ENCODE results near the gene NSMCE4A. TPM values are rescaled to one million over a fixed set of nuclear protein-coding genes. Genes with fewer than 3 reads are reported as not detected.

Gene NSMCE4A
- total and polyA plus RNA-seq, 9 of the 15 experiments (the other 6 are each of a cell fraction or from before 2014, with no cell fraction given), result 8.4 to 88.5 (median 46.4) TPM

DNA sequence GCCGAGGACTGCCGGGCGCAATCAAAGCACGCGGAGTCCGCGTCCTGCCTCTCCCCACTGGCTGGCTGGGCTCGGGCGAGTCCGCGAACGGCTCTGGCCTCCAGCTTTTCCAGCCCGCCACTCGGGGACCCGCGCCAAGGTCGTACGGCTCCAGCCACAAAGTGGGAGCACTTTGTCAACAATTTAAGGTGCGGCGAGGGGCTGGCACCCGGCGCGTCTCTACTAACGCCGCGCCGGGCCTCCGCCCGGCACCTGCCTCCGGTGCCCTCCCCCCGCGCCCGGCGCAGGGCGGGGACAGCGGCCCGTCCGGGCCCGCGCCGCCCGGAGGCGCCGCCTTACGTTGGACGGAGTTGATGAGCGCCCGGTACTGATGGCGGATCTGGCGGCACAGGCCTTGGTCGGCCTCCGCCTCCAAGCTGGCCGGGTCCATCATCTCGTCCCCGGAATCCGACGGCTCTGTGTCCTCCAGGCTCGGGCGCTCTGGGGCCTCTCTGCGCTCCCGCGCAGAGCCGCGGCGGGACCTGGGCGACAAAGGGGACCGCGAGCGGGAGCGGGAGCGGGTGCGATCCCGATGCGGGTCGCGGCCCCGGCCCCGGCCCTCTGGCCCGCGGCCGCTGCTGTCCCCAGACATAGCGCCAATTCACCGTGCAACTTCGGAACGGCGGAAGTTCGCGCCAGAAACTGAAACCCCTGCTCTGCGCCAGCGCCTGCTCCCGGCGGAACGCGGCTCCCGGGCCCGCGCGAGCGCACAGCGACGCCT is at the start of gene NSMCE4A (continued):
- TF ChIP-seq, protein P1, sequence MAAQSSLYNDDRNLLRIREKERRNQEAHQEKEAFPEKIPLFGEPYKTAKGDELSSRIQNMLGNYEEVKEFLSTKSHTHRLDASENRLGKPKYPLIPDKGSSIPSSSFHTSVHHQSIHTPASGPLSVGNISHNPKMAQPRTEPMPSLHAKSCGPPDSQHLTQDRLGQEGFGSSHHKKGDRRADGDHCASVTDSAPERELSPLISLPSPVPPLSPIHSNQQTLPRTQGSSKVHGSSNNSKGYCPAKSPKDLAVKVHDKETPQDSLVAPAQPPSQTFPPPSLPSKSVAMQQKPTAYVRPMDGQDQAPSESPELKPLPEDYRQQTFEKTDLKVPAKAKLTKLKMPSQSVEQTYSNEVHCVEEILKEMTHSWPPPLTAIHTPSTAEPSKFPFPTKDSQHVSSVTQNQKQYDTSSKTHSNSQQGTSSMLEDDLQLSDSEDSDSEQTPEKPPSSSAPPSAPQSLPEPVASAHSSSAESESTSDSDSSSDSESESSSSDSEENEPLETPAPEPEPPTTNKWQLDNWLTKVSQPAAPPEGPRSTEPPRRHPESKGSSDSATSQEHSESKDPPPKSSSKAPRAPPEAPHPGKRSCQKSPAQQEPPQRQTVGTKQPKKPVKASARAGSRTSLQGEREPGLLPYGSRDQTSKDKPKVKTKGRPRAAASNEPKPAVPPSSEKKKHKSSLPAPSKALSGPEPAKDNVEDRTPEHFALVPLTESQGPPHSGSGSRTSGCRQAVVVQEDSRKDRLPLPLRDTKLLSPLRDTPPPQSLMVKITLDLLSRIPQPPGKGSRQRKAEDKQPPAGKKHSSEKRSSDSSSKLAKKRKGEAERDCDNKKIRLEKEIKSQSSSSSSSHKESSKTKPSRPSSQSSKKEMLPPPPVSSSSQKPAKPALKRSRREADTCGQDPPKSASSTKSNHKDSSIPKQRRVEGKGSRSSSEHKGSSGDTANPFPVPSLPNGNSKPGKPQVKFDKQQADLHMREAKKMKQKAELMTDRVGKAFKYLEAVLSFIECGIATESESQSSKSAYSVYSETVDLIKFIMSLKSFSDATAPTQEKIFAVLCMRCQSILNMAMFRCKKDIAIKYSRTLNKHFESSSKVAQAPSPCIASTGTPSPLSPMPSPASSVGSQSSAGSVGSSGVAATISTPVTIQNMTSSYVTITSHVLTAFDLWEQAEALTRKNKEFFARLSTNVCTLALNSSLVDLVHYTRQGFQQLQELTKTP (IDR thresholded peaks at IDR 0.05; ENCODE audit: low read depth in 1 of 2, partially characterized antibody in 2 of 2), result no peak
- TF ChIP-seq, protein P2, sequence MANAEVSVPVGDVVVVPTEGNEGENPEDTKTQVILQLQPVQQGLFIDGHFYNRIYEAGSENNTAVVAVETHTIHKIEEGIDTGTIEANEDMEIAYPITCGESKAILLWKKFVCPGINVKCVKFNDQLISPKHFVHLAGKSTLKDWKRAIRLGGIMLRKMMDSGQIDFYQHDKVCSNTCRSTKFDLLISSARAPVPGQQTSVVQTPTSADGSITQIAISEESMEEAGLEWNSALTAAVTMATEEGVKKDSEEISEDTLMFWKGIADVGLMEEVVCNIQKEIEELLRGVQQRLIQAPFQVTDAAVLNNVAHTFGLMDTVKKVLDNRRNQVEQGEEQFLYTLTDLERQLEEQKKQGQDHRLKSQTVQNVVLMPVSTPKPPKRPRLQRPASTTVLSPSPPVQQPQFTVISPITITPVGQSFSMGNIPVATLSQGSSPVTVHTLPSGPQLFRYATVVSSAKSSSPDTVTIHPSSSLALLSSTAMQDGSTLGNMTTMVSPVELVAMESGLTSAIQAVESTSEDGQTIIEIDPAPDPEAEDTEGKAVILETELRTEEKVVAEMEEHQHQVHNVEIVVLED (CRISPR knock-in tag; IDR thresholded peaks at IDR 0.05), result peak; percentile 68
- TF ChIP-seq ZNF324 (CRISPR knock-in tag; IDR thresholded peaks at IDR 0.05), result no peak
- no peak for TF ChIP-seq RBM14 (IDR thresholded peaks at IDR 0.05; ENCODE audit: borderline replicate concordance, insufficient read depth, low read depth, low read length)
- TF ChIP-seq TRIM28 (IDR thresholded peaks at IDR 0.05), result no peak
- TF ChIP-seq DIDO1 (tag; IDR thresholded peaks at IDR 0.05; ENCODE audit: low read depth), result no peak
- TF ChIP-seq FOSL1 (tag; conservative IDR thresholded peaks at IDR 0.05), result peak; percentile 42; the same call in 1 of the 2 replicates
- TF ChIP-seq NUFIP1 (IDR thresholded peaks at IDR 0.05; ENCODE audit: partially characterized antibody), result no peak
- TF ChIP-seq ZNF445 (CRISPR knock-in tag; IDR thresholded peaks at IDR 0.05; ENCODE audit: low read depth), result no peak
- TF ChIP-seq DMBX1 (CRISPR knock-in tag; IDR thresholded peaks at IDR 0.05; ENCODE audit: borderline replicate concordance), result no peak
- no peak for TF ChIP-seq ZNF24 (IDR thresholded peaks at IDR 0.05)
- TF ChIP-seq, protein P3, sequence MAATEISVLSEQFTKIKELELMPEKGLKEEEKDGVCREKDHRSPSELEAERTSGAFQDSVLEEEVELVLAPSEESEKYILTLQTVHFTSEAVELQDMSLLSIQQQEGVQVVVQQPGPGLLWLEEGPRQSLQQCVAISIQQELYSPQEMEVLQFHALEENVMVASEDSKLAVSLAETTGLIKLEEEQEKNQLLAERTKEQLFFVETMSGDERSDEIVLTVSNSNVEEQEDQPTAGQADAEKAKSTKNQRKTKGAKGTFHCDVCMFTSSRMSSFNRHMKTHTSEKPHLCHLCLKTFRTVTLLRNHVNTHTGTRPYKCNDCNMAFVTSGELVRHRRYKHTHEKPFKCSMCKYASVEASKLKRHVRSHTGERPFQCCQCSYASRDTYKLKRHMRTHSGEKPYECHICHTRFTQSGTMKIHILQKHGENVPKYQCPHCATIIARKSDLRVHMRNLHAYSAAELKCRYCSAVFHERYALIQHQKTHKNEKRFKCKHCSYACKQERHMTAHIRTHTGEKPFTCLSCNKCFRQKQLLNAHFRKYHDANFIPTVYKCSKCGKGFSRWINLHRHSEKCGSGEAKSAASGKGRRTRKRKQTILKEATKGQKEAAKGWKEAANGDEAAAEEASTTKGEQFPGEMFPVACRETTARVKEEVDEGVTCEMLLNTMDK (IDR thresholded peaks at IDR 0.05; ENCODE audit: borderline replicate concordance, insufficient read depth, low read depth, low read length, poor library complexity, severe bottlenecking), result peak; percentile 91
- TF ChIP-seq CSDE1 (IDR thresholded peaks at IDR 0.05), result no peak
- TF ChIP-seq, protein P4, sequence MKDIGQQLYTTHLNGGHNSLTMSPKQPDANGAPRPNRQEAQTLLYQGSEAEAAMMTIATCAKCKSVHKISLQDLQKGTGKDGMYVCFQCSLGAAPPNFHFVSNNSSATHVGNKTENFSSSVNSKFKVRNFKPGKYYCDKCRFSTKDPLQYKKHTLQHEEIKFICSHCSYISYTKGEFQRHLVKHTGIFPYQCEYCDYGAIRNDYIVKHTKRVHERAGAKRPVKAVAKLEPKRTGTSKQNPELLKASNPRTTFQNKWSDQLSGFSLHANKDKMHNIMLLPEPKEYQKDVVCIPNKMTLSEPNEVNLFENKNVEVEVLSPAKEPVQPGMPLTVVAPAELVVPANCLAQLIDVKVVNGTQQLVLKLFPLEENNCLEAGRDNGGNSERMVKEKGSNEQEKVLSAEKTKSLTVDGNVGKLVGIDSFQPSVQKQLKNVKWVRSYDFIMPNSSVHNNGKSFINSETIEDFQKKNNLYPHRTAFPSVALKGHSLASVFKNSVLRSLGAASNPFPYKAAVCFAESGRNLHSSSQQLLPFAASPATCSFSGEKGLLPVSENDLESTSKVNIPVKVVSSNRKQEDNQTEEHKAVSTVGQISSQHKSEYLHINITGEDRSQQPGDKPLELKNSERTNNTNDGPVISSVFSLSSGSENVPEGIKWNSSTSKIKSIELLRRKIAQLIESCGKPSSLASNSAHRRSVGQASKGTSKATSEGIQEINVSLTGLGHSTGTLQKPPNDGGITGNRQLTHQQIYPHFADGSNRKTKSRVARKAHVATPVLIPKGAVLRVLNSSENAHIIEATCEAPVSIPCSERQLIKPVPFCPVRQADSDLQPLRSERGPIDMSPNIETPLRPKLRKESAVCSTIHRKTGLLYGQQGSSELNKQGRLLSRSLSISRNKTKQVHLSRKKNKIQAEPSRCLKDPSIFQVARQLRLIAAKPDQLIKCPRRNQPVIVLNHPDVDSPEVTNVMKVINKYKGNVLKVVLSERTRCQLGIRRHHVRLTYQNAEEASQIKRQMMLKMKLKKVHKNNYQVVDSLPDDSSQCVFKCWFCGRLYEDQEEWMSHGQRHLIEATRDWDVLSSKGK (CRISPR knock-in tag; IDR thresholded peaks at IDR 0.05), result no peak
- TF ChIP-seq RBM25 (IDR thresholded peaks at IDR 0.05; ENCODE audit: low read depth, low read length, severe bottlenecking), result peak; percentile 9
- no peak for TF ChIP-seq KLF10 (CRISPR knock-in tag; IDR thresholded peaks at IDR 0.05)

Data from K562 (cell line).